ENCODE measurements around the gene BANP. TPM values are rescaled to one million over a fixed set of nuclear protein-coding genes. Genes with fewer than 3 reads are reported as not detected.
A peak's percentile ranks its signal among the peaks of the same experiment; 100 is the strongest.
"Not testable (repeated sequence)": the region's sequence is repeated elsewhere in the genome, so short reads cannot be mapped to it uniquely, and the experiment has no call there.

BANP gene
- total RNA-seq, 1 donor from 2014 or later, result 18.8 TPM

- DNase-seq (ENCODE audit: low read depth in 2 of 2), result not testable (repeated sequence)
Observed at GRCh38 chr16:88101623-88102105, 150.4 kb downstream of the BANP start.

GRCh38 chr16:88102597-88102996 lies 151.4 kb downstream of the BANP start:
- no peak for DNase-seq (ENCODE audit: low read depth in 2 of 2)

GRCh38 chr16:88103011-88103410 lies 151.8 kb downstream of the BANP start:
- no peak for DNase-seq (ENCODE audit: low read depth in 2 of 2)

GRCh38 chr16:88103581-88104188 lies 152.5 kb downstream of the BANP start:
- no peak for DNase-seq (ENCODE audit: low read depth in 2 of 2)

- not testable (repeated sequence) for DNase-seq (ENCODE audit: low read depth in 2 of 2)
Observed at GRCh38 chr16:88104363-88104762, 153.1 kb downstream of the BANP start.

GRCh38 chr16:88105574-88106140 lies 154.4 kb downstream of the BANP start:
- DNase-seq (ENCODE audit: low read depth in 2 of 2), result not testable (repeated sequence)

GRCh38 chr16:88106566-88106965 lies 155.3 kb downstream of the BANP start:
- DNase-seq (ENCODE audit: low read depth in 2 of 2), result not testable (repeated sequence)

GRCh38 chr16:88108762-88109161 lies 157.5 kb downstream of the BANP start:
- DNase-seq (ENCODE audit: low read depth in 2 of 2), result no peak

GRCh38 chr16:88109726-88110621 lies 158.7 kb downstream of the BANP start:
- DNase-seq (ENCODE audit: low read depth in 2 of 2), result not testable (repeated sequence)

- DNase-seq (ENCODE audit: low read depth in 2 of 2), result not testable (repeated sequence)
Observed at GRCh38 chr16:88110875-88111494, 159.8 kb downstream of the BANP start.

- not testable (repeated sequence) for DNase-seq (ENCODE audit: low read depth in 2 of 2)
Observed at GRCh38 chr16:88111976-88112375, 160.7 kb downstream of the BANP start.

GRCh38 chr16:88113545-88114045 lies 162.4 kb downstream of the BANP start:
- no peak for DNase-seq (ENCODE audit: low read depth in 2 of 2)

- DNase-seq (ENCODE audit: low read depth in 2 of 2), result not testable (repeated sequence)
Observed at GRCh38 chr16:88114541-88115228, 163.5 kb downstream of the BANP start.

- no peak for DNase-seq (ENCODE audit: low read depth in 2 of 2)
Observed at GRCh38 chr16:88116121-88116520, 164.9 kb downstream of the BANP start.

GRCh38 chr16:88117476-88117868 lies 166.2 kb downstream of the BANP start:
- no peak for DNase-seq (ENCODE audit: low read depth in 2 of 2)

GRCh38 chr16:88118376-88118775 lies 167.1 kb downstream of the BANP start:
- no peak for DNase-seq (ENCODE audit: low read depth in 2 of 2)

- DNase-seq (ENCODE audit: low read depth in 2 of 2), result peak; percentile 55 to 93
Observed at GRCh38 chr16:88118852-88119741, 167.9 kb downstream of the BANP start.

- not testable (repeated sequence) for DNase-seq (ENCODE audit: low read depth in 2 of 2)
Observed at GRCh38 chr16:88119881-88120751, 168.9 kb downstream of the BANP start.

GRCh38 chr16:88120812-88121211 lies 169.6 kb downstream of the BANP start:
- no peak for DNase-seq (ENCODE audit: low read depth in 2 of 2)
